HG02870 (cell line): ENCODE results near the gene PCDH8.
A peak's percentile ranks its signal among the peaks of the same experiment; 100 is the strongest.

Source experiments
- ATAC-seq: cut with Tn5 transposase; IDR thresholded peaks from one replicate; pipeline ENCODE4 v1.9.1; 2021; ENCODE audit warnings: mild to moderate bottlenecking, moderate library complexity; ENCODE audit not compliant: unreplicated experiment

The PCDH8 gene

DNA sequence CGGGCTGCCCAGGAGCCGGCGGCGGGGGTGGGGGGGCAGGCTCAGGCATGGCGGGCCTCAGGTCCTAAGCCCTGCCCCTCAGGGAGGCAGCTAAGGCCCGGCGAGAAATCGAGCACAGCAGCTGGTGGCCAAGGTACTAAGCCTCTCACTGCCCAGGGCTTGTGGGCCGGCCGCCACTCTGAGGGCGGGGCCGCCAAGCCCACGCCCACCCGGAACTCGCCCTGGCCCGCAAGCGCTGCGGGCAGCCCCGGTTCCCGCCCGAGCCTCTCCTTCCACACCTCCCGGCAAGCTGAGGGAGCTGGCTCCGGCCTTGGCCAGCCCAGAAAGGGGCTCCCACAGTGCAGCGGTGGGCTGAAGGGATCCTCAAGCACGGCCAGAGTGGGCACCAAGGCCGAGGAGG is 33.1 kb downstream of the PCDH8 start:
- ATAC-seq, result no peak

DNA sequence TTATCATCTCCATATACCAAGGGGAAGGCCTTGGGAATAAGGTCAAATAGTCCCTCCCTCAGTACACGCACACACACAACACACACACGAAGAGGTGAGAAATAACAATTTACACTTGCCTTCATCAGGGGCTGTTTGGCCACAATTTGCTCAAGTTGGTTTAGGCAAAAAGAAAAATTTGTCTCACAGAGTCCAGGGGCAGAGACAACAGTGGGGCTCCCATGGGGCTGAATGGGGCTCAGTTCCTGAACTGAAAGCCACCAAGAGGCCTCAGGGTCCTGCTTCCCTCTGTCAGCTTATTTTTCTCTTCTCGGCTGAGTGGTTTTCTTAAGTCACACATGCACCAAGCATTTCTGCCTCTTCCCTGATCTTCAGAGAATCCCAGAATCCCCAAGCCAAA is 35.5 kb downstream of the PCDH8 start:
- no peak for ATAC-seq

- no peak for ATAC-seq
Measured at GRCh38 chr13:52811841-52812240, 36.6 kb downstream of the PCDH8 start.

DNA sequence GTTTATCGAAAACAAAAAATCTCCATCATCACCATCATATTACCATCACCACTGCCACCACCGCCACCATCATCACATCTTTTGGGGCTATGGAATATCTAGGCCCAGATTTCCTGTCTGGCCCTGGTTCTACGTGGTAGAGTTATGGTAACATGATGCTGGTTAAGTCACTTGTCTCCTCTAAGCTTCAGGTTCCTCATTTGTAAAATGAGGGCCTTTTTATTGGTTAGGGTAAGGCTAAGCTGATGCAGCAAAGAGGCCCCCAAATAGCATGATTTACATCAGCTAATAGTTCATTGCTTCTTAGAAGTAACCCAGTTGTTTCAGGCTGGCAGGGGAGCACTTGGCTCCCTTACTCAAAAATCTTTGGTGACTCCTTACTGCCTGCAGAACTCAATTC is 37.9 kb downstream of the PCDH8 start:
- no peak for ATAC-seq

GRCh38 chr13:52810011-52810410 is 38.4 kb downstream of the PCDH8 start:
- ATAC-seq, result no peak

DNA sequence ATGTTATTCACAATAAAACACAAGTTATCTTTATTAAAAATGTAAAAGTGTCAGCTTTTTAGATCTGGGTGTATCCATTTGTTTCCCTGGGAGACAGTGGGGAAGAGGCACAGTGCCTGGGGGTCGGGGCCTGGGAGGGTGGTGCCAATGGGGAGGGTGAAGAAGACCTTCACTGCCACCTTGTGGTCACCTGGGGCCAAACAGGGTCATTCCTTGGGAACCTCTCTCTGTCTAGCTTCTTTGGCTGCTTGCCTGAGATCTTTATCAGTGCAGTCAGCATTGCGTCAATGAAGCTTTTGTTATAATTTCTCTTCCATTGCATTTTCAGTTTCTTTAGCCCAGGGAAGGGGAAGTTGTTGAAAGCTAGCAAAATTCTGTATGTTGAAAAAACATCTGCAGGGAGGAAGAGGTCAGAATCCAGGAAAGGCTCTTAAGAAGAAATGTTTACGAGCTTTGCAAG is 39.1 kb downstream of the PCDH8 start:
- peak; percentile 79 for ATAC-seq

GRCh38 chr13:52808842-52809219 is 39.6 kb downstream of the PCDH8 start:
- no peak for ATAC-seq

GRCh38 chr13:52806029-52806428 is 42.4 kb downstream of the PCDH8 start:
- ATAC-seq, result no peak

DNA sequence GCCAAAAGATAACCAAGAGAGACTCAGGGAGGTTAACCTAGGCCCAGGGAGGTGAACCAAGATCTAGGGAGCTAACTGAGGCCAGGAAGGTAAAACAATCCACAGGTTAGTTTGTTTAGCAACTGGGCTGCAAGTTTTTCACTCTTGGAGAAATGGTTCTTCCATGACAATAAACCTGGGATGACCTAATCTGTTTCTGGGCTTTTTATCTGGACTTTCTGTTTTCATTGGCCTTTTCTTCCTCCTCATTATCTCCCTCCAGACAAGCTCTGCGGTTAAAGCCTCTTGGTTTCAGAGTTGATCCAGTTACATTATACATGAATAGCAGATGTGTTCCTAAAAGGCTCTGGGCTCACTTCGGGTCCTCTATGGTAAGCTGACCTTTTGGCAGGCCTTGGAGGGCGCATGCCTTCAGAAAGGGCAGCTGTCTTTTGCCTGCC is 44.2 kb downstream of the PCDH8 start:
- no peak for ATAC-seq

DNA sequence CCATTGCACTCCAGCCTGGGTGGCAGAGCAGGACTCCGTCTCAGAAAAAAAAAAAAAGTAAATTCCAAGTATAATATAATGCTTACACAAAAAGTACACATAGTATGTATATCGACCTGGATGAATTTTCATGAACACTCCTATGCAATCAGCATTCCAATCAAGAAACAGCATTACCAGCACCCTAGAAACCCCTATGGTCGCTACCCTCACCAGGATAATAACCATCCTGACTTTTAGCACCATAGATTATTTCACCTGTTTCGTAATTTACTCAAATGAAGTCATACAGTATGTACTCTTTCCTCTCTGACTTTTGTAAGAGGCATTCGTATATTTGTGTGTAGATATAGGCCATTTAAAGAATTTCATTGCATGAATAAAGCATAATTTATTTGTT is 47.6 kb downstream of the PCDH8 start:
- no peak for ATAC-seq

GRCh38 chr13:52798770-52799430 is 49.5 kb downstream of the PCDH8 start:
- no peak for ATAC-seq

DNA sequence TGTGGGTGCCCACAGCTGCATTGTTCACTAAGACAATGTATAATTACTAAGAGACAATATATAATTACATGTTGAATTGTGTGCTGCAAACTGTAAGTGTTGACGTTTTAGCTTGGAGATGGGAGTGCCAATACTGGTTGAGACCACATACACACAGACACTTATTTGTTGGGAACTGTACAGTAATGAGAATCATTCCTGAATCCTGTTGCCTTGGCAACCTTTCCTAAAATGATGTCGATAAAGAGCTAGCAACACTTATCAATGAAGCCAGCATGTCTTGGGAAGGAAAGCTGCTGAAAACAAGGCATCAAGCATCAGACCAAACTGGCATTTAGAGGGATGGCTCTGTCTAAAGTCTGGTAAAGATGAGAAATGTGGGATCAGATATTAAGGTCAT is 51.3 kb downstream of the PCDH8 start:
- no peak for ATAC-seq

GRCh38 chr13:52794589-52794988 is 53.9 kb downstream of the PCDH8 start:
- no peak for ATAC-seq

- ATAC-seq, result no peak
Measured at GRCh38 chr13:52793515-52794061, 54.9 kb downstream of the PCDH8 start.
